ENCODE results near the gene KLHDC3. TPM values are rescaled to one million over a fixed set of nuclear protein-coding genes. Genes with fewer than 3 reads are reported as not detected.

The KLHDC3 gene
- total and polyA plus RNA-seq, 7 experiments from 2014 or later: 39.9 to 145 (median 74.0) TPM

- Mint-ChIP-seq H3K4me1 (peaks cover 40 to 74% (median 63%) of the 10 kb centered on the region in 7 donors), H3K4me3 (peak overlapping the region in 4 of 10 donors; percentile 7 to 69 (median 48)), H3K36me3 (peaks cover 0 to 17% (median 13%) of the 10 kb centered on the region in 5 donors), H3K27ac (peak overlapping the region in 6 of 9 donors; percentile 7 to 79 (median 46)), H3K27me3 (no peaks in the 10 kb centered on the region), H3K9me3 (no peaks in the 10 kb centered on the region)
- H3K9me3 ChIP-seq (ENCODE audit: control insufficient read depth in 2 of 3, low read length in 3 of 3): no peaks in the 10 kb centered on the region
- peaks cover 8 to 33% of the 10 kb centered on the region in 2 donors for H3K4me1 ChIP-seq (ENCODE audit: control insufficient read depth in 2 of 2, insufficient read depth in 2 of 2, low read length in 2 of 2)
- no peak overlapping the region for H3K4me3 ChIP-seq (ENCODE audit: low read length)
- DNase-seq (no peak), ATAC-seq (no peak)
- intact Hi-C loops (cut with micrococcal nuclease): loop anchor here (10.0 kb wide), 2 partner anchors 459 to 1321 kb away; partner anchors contain the start of genes LRRC73 (in 1 of the 2), POLR1C (in 1 of the 2), TFEB (in 1 of the 2) and YIPF3 (in 1 of the 2)
- H3K36me3 ChIP-seq (ENCODE audit: control insufficient read depth in 2 of 3, insufficient read depth in 3 of 3, low read length in 3 of 3): peaks cover 0 to 23% (median 0%) of the 10 kb centered on the region in 3 experiments
- no peak overlapping the region for H3K27ac ChIP-seq (ENCODE audit: low read depth, low read length)
- no peaks in the 10 kb centered on the region for H3K27me3 ChIP-seq (ENCODE audit: control insufficient read depth in 2 of 2, insufficient read depth in 2 of 2, low read length in 2 of 2)
- POLR2A ChIA-PET: interaction anchor here (0.6 to 4.3 kb wide), 6 partner anchors 35 to 126 kb away, joined by 3 to 37 read pairs (median 18); partner anchors contain the start of genes CNPY3, KLHDC3, MEA1 and PPP2R5D
- CTCF ChIA-PET: interaction anchor here (0.5 to 0.6 kb wide), 2 partner anchors 9 to 21 kb away, joined by 3 to 4 read pairs; no protein-coding TSS in a partner anchor
Measured at GRCh38 chr6:43055966-43056365, 41.9 kb downstream of the KLHDC3 start.

GRCh38 chr6:43058531-43058930, 44.5 kb downstream of the KLHDC3 start:
- Histone ChIP-seq H3K27me3 (ENCODE audit: control insufficient read depth in 2 of 2, insufficient read depth in 2 of 2, low read length in 2 of 2) (no peaks in the 10 kb centered on the region), H3K4me3 (ENCODE audit: low read length) (peak overlapping the region; percentile 80), H3K4me1 (ENCODE audit: control insufficient read depth in 2 of 2, insufficient read depth in 2 of 2, low read length in 2 of 2) (peaks cover 0 to 27% of the 10 kb centered on the region in 2 donors), H3K9me3 (ENCODE audit: control insufficient read depth in 2 of 3, low read length in 3 of 3) (no peaks in the 10 kb centered on the region), H3K27ac (ENCODE audit: low read depth, low read length) (peak overlapping the region; percentile 88), H3K36me3 (ENCODE audit: control insufficient read depth in 2 of 3, insufficient read depth in 3 of 3, low read length in 3 of 3) (peaks cover 0 to 27% (median 0%) of the 10 kb centered on the region in 3 experiments)
- no peak for DNase-seq
- Mint-ChIP-seq H3K4me1 (peaks cover 33 to 57% (median 52%) of the 10 kb centered on the region in 7 donors), H3K27me3 (no peaks in the 10 kb centered on the region), H3K4me3 (peak overlapping the region; percentile 88 to 100 (median 96)), H3K9me3 (no peaks in the 10 kb centered on the region), H3K27ac (peak overlapping the region; percentile 95 to 100 (median 99)), H3K36me3 (peaks cover 7 to 35% (median 11%) of the 10 kb centered on the region in 5 donors)
- POLR2A ChIA-PET: interaction anchor here (0.9 to 3.6 kb wide), 11 partner anchors 26 to 494 kb away, joined by 3 to 33 read pairs (median 7); partner anchors contain the start of genes CNPY3, KLHDC3, MEA1 and PEX6
- intact Hi-C loops (cut with micrococcal nuclease): loop anchor here (2.0 to 10.0 kb wide), 5 partner anchors 36 to 1324 kb away; partner anchors contain the start of genes LRRC73 (in 1 of the 2), POLR1C (in 1 of the 2), TBCC (in 1 of the 2) and TFEB (in 1 of the 2)
- CTCF ChIA-PET: no interaction called here
- ATAC-seq: no peak

GRCh38 chr6:43059168-43060033, 45.4 kb downstream of the KLHDC3 start, which contains the start of the genes KLC4 and MRPL2:
TSS of gene KLC4 (plus strand) at chr6:43059631. CDS start at chr6:43061336, 1,705 bp downstream.
TSS of gene MRPL2 (minus strand) at chr6:43059434. CDS start at chr6:43059381, 53 bp downstream.
- Mint-ChIP-seq H3K27me3 (no peaks in the 10 kb centered on the region), H3K4me3 (peak within 1 kb of the TSS; percentile 88 to 100 (median 96)), H3K9me3 (no peaks in the 10 kb centered on the region), H3K36me3 (peaks cover 9 to 38% (median 17%) of the 10 kb centered on the region in 5 donors), H3K27ac (peak within 1 kb of the TSS; percentile 95 to 100 (median 99)), H3K4me1 (peaks cover 28 to 50% (median 45%) of the 10 kb centered on the region in 7 donors)
- Histone ChIP-seq H3K4me3 (ENCODE audit: low read length) (peak within 1 kb of the TSS; percentile 80), H3K9me3 (ENCODE audit: control insufficient read depth in 2 of 3, low read length in 3 of 3) (no peaks in the 10 kb centered on the region), H3K27me3 (ENCODE audit: control insufficient read depth in 2 of 2, insufficient read depth in 2 of 2, low read length in 2 of 2) (no peaks in the 10 kb centered on the region), H3K4me1 (ENCODE audit: control insufficient read depth in 2 of 2, insufficient read depth in 2 of 2, low read length in 2 of 2) (peaks cover 0 to 21% of the 10 kb centered on the region in 2 donors), H3K36me3 (ENCODE audit: control insufficient read depth in 2 of 3, insufficient read depth in 3 of 3, low read length in 3 of 3) (peaks cover 0 to 32% (median 0%) of the 10 kb centered on the region in 3 experiments), H3K27ac (ENCODE audit: low read depth, low read length) (peak within 1 kb of the TSS; percentile 88)
- ChIA-PET CTCF (interaction anchor here (0.5 to 0.6 kb wide), 2 partner anchors 155 to 471 kb away, joined by 4 to 6 read pairs; no protein-coding TSS in a partner anchor), POLR2A (interaction anchor here (0.8 to 3.6 kb wide), 19 partner anchors 8 to 495 kb away, joined by 3 to 33 read pairs (median 4); partner anchors contain the start of genes CNPY3, KLHDC3, MEA1 and PEX6)
- intact Hi-C loops (cut with micrococcal nuclease): loop anchor here (1.0 to 10.0 kb wide), 17 partner anchors 37 to 1325 kb away; partner anchors contain the start of genes CNPY3 (in 2 of the 2), KLHDC3 (in 2 of the 2), SRF (in 2 of the 2) and UBR2 (in 2 of the 2)
- ATAC-seq: peak; percentile 99
- peak; percentile 79 to 98 (median 95) for DNase-seq

GRCh38 chr6:43060034-43060754, 46.1 kb downstream of the KLHDC3 start:
- peaks cover 27 to 49% (median 44%) of the 10 kb centered on the region in 7 donors for H3K4me1 Mint-ChIP-seq
- peak overlapping the region; percentile 88 to 100 (median 96) for H3K4me3 Mint-ChIP-seq
- no peaks in the 10 kb centered on the region for H3K27me3 ChIP-seq (ENCODE audit: control insufficient read depth in 2 of 2, insufficient read depth in 2 of 2, low read length in 2 of 2)
- H3K9me3 Mint-ChIP-seq: no peaks in the 10 kb centered on the region
- H3K9me3 ChIP-seq (ENCODE audit: control insufficient read depth in 2 of 3, low read length in 3 of 3): no peaks in the 10 kb centered on the region
- H3K36me3 ChIP-seq (ENCODE audit: control insufficient read depth in 2 of 3, insufficient read depth in 3 of 3, low read length in 3 of 3): peaks cover 0 to 38% (median 0%) of the 10 kb centered on the region in 3 experiments
- peak overlapping the region; percentile 95 to 100 (median 99) for H3K27ac Mint-ChIP-seq
- DNase-seq (no peak), ATAC-seq (no peak)
- peaks cover 0 to 21% of the 10 kb centered on the region in 2 donors for H3K4me1 ChIP-seq (ENCODE audit: control insufficient read depth in 2 of 2, insufficient read depth in 2 of 2, low read length in 2 of 2)
- peak overlapping the region; percentile 88 for H3K27ac ChIP-seq (ENCODE audit: low read depth, low read length)
- H3K4me3 ChIP-seq (ENCODE audit: low read length): peak overlapping the region; percentile 80
- intact Hi-C loops (cut with micrococcal nuclease): no loop called here
- ChIA-PET POLR2A (interaction anchor here (0.7 to 3.6 kb wide), 12 partner anchors 9 to 130 kb away, joined by 3 to 33 read pairs (median 5); partner anchors contain the start of genes CNPY3, KLHDC3, MEA1 and PEX6), CTCF (no interaction called here)
- no peaks in the 10 kb centered on the region for H3K27me3 Mint-ChIP-seq
- H3K36me3 Mint-ChIP-seq: peaks cover 9 to 43% (median 21%) of the 10 kb centered on the region in 5 donors

GRCh38 chr6:43060755-43061633, 46.9 kb downstream of the KLHDC3 start:
- Histone ChIP-seq H3K27ac (ENCODE audit: low read depth, low read length) (no peak overlapping the region), H3K4me3 (ENCODE audit: low read length) (no peak overlapping the region), H3K9me3 (ENCODE audit: control insufficient read depth in 2 of 3, low read length in 3 of 3) (no peaks in the 10 kb centered on the region), H3K36me3 (ENCODE audit: control insufficient read depth in 2 of 3, insufficient read depth in 3 of 3, low read length in 3 of 3) (peaks cover 0 to 38% (median 0%) of the 10 kb centered on the region in 3 experiments), H3K4me1 (ENCODE audit: control insufficient read depth in 2 of 2, insufficient read depth in 2 of 2, low read length in 2 of 2) (peaks cover 0 to 21% of the 10 kb centered on the region in 2 donors), H3K27me3 (ENCODE audit: control insufficient read depth in 2 of 2, insufficient read depth in 2 of 2, low read length in 2 of 2) (no peaks in the 10 kb centered on the region)
- DNase-seq: no peak
- Mint-ChIP-seq H3K27me3 (no peaks in the 10 kb centered on the region), H3K36me3 (peaks cover 2 to 39% (median 24%) of the 10 kb centered on the region in 5 donors), H3K4me1 (peaks cover 27 to 44% (median 40%) of the 10 kb centered on the region in 7 donors), H3K27ac (peak overlapping the region; percentile 67 to 100 (median 98)), H3K4me3 (peak overlapping the region; percentile 88 to 100 (median 96)), H3K9me3 (no peaks in the 10 kb centered on the region)
- POLR2A ChIA-PET: interaction anchor here (0.7 to 3.6 kb wide), 9 partner anchors 8 to 131 kb away, joined by 3 to 33 read pairs (median 4); partner anchors contain the start of genes CNPY3, KLHDC3, MEA1 and PEX6
- no peak for ATAC-seq
- CTCF ChIA-PET: no interaction called here
- intact Hi-C loops (cut with micrococcal nuclease): no loop called here

Measured in naive thymus-derived CD4-positive, alpha-beta T cell (primary cell).